ENCODE results near the gene SYCP3.

SYCP3 gene

DNA sequence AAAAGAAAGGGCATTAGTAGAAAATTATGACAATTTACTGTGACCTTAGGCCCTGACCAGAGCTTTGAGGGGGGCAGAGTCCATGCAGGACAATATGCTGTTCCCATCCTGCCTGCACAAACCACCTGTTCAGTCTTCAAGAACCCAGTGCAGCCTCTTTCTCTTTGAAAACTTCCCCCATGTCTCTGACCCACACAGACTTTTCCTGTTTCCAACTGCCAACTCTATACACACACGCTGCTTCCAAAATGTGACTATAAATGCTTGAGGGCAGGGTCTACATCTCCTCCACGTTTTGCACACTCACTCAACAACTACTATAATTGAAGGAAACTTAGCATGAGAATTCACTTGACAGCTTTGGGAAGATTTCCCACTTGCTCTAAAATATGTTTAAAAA, 36.6 kb upstream of the SYCP3 start:
- in situ Hi-C loops (cut with MboI; ENCODE audit: low pct_unique_long_range_greater_than_20kb, low sequenced_read_pairs, unreplicated experiment): no loop called here
- no peak for DNase-seq (ENCODE audit: low spot score)
- TF ChIP-seq CTCF (IDR thresholded peaks at IDR 0.05; ENCODE audit: extremely low read depth, insufficient read depth, missing control alignments): no peak

- in situ Hi-C loops (cut with MboI; ENCODE audit: low pct_unique_long_range_greater_than_20kb, low sequenced_read_pairs, unreplicated experiment): loop anchor here (25.0 kb wide), 1 partner anchor 964 kb away; no protein-coding TSS in a partner anchor
- DNase-seq (ENCODE audit: low spot score): peak; percentile 73
- peak; percentile 84 for TF ChIP-seq CTCF (IDR thresholded peaks at IDR 0.05; ENCODE audit: extremely low read depth, insufficient read depth, missing control alignments)
Measured at GRCh38 chr12:101773650-101774162, 34.4 kb upstream of the SYCP3 start.

DNA sequence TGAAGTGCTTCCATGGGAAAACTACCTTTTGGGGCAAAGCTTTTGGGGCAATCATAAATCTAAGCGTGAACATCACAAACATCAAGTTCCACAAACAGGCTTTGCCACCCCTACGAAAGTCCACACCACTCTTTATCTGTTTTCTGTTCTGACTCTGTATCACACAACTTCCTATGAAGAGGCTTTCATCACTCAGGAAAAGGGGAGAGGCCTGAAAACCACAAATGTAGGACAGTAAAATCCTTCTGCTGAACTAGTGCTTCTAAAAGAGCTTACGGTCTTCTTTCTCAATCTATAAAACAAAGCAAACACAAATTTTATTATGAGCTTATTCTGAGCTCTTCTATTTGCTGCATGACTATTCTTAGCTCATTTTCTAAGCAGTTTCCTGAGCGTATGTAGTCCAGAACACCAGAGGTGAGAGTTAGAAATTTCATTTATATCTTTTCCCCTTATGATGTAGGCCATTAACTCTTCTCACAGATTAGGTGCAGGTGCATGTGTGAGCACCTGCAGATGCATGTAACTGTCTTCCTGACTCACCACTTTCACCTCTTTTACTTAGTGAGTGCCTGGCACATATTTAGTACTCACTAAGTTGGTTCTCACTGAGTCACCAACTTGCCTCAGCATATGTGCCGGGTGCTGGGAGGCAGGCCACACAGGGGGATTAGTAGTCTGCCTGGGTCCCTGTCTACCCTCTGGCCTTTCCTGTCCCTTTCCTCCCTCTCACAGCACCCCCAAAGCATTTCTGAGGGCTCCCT, 32.9 kb upstream of the SYCP3 start:
- no peak for DNase-seq (ENCODE audit: low spot score)
- no peak for TF ChIP-seq CTCF (IDR thresholded peaks at IDR 0.05; ENCODE audit: extremely low read depth, insufficient read depth, missing control alignments)
- in situ Hi-C loops (cut with MboI; ENCODE audit: low pct_unique_long_range_greater_than_20kb, low sequenced_read_pairs, unreplicated experiment): loop anchor here (25.0 kb wide), 1 partner anchor 965 kb away; no protein-coding TSS in a partner anchor

DNA sequence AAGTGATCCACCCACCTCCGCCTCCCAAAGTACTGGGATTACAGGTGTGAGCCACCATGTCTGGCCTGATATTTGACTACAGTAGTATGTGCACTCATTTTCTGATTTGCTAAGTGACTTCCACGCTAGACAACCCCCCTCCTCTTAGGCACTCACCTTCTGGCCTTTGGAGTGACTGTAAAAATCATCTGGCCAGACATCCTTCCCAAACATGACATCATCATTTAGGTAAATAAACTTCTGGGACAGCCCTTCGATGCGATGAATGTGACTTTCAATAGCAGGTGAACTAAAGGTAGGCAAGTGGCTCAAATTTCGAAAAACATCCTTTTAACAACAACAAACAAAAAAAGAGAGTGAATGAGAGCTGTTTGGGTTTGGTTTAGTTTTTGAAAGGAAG, 30.6 kb upstream of the SYCP3 start:
- in situ Hi-C loops (cut with MboI; ENCODE audit: low pct_unique_long_range_greater_than_20kb, low sequenced_read_pairs, unreplicated experiment): loop anchor here (10.0 to 25.0 kb wide), 2 partner anchors 355 to 967 kb away; no protein-coding TSS in a partner anchor
- TF ChIP-seq CTCF (IDR thresholded peaks at IDR 0.05; ENCODE audit: extremely low read depth, insufficient read depth, missing control alignments): no peak

GRCh38 chr12:101768781-101769180, 29.5 kb upstream of the SYCP3 start:
- no peak for DNase-seq (ENCODE audit: low spot score)
- in situ Hi-C loops (cut with MboI; ENCODE audit: low pct_unique_long_range_greater_than_20kb, low sequenced_read_pairs, unreplicated experiment): loop anchor here (10.0 to 25.0 kb wide), 2 partner anchors 354 to 969 kb away; no protein-coding TSS in a partner anchor
- no peak for TF ChIP-seq CTCF (IDR thresholded peaks at IDR 0.05; ENCODE audit: extremely low read depth, insufficient read depth, missing control alignments)

More for the DNA sequence above, 30.6 kb upstream of the SYCP3 start:
- DNase-seq (ENCODE audit: low spot score): no peak

GRCh38 chr12:101767537-101767936, 28.3 kb upstream of the SYCP3 start:
- DNase-seq (ENCODE audit: low spot score): no peak
- TF ChIP-seq CTCF (IDR thresholded peaks at IDR 0.05; ENCODE audit: extremely low read depth, insufficient read depth, missing control alignments): no peak
- in situ Hi-C loops (cut with MboI; ENCODE audit: low pct_unique_long_range_greater_than_20kb, low sequenced_read_pairs, unreplicated experiment): loop anchor here (10.0 to 25.0 kb wide), 2 partner anchors 353 to 970 kb away; no protein-coding TSS in a partner anchor

Data from GM13977 (cell line).